AG09309 (cell line): ENCODE measurements around the gene GSTK1.

Source experiments
- DNase-seq: peaks from one replicate; pipeline ENCODE4 v3.0.0-alpha.2; 2010; ENCODE audit warnings: low read depth
- H3K4me3 ChIP-seq: 2 replicates; pipeline ENCODE4 v1.5.1; 2011; ENCODE audit warnings: mild to moderate bottlenecking, low read depth, low read length, moderate library complexity; ENCODE audit not compliant: control insufficient read depth
- TF ChIP-seq, protein P1 (sequence below): IDR thresholded peaks from 2 replicates; pipeline ENCODE4 v1.5.1; 2011; ENCODE audit warnings: mild to moderate bottlenecking, low read depth, low read length, inconsistent platforms; ENCODE audit not compliant: insufficient read depth, control insufficient read depth; ENCODE audit errors: missing control alignments

GSTK1 gene

DNA sequence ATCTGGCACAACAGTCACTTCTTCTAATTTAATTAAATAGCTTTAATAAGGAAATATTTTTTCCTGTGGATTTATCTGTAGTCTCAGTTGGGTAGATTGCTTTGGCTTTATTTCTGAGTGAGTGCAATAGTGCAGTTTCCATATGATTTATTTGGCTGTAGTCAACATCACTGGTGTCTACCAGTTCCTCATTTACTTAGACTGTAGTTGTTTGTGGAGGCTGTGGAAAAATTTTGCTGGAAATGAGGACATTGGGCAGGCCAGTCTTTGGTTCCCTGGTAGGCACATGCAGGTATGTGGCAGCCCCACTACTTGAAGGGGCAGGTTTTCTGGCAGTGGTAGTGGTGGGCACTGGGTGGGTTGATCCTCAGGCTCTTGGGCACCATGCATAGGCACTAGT is 25.9 kb upstream of the GSTK1 start:
- H3K4me3 ChIP-seq = no peak overlapping the region
- TF ChIP-seq, protein P1, sequence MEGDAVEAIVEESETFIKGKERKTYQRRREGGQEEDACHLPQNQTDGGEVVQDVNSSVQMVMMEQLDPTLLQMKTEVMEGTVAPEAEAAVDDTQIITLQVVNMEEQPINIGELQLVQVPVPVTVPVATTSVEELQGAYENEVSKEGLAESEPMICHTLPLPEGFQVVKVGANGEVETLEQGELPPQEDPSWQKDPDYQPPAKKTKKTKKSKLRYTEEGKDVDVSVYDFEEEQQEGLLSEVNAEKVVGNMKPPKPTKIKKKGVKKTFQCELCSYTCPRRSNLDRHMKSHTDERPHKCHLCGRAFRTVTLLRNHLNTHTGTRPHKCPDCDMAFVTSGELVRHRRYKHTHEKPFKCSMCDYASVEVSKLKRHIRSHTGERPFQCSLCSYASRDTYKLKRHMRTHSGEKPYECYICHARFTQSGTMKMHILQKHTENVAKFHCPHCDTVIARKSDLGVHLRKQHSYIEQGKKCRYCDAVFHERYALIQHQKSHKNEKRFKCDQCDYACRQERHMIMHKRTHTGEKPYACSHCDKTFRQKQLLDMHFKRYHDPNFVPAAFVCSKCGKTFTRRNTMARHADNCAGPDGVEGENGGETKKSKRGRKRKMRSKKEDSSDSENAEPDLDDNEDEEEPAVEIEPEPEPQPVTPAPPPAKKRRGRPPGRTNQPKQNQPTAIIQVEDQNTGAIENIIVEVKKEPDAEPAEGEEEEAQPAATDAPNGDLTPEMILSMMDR = no peak
- DNase-seq = no peak

- TF ChIP-seq, protein P1 = no peak
- DNase-seq = no peak
- H3K4me3 ChIP-seq = no peak overlapping the region
Measured at GRCh38 chr7:143238289-143238980, 24.8 kb upstream of the GSTK1 start.

- DNase-seq = no peak
- TF ChIP-seq, protein P1 = no peak
- H3K4me3 ChIP-seq = no peak overlapping the region
Measured at GRCh38 chr7:143239813-143240212, 23.4 kb upstream of the GSTK1 start.

DNA sequence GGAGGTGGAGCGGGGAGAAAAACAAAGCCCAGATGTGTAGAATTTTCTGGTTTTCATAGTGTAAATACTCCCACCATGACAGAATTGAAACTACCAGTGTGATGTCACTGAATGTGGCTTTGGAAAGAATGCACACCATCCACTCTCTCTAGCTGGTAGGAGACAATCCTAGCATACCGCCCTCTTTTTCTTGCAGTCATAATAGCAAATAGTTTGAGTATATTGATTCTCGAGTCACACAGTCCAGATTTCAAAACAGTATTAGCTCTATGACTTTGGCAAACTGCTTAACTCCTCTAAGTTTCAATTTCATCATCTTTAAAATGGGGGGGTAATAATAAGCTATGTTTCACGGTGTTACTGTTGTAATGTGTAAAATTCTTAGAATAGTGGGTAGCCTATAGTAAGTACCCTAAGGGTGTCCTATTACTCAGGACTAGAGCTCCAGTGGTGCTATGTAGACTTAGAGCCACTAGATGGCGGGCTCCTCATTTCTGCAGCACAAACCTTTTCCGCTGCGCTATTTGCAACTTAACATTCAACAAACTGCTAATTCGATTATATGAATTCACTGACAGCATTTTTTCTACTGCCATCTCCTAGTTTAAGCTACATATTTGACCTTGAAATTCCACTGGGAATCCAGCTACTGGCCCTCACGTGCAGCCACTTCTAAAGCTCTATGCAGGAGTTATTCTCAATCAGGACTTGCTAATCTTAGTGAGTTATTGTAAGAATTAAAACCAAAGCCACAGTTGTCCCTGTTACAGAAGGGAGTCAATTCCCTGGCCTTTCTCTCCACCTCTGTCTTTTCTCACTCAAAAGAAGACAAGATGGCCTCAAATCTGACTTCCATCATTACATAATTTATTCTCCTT is 22.7 kb upstream of the GSTK1 start:
- TF ChIP-seq, protein P1 = peak; percentile 86
- peak; percentile 68 for DNase-seq
- no peak overlapping the region for H3K4me3 ChIP-seq

GRCh38 chr7:143242306-143242705 is 20.9 kb upstream of the GSTK1 start:
- DNase-seq = no peak
- H3K4me3 ChIP-seq = no peak overlapping the region
- TF ChIP-seq, protein P1 = no peak

DNA sequence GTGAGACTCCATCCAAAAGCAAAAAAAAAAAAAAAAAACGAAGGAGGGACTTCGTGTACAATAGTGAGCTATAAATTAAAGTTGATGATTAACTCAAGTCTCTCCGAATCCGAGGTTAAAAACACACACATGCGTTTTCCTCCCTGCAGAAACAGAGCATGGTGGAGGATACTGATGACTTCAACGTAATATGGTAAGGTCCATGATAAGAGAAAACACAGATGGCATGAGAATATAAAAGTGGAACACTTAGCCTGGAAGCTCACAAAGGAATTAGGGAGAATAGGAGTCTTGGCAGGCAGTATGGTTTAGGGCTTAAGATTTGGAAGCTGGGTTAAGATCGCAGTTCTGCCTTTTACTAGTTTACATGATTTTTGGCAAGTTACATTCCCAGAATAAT is 20.1 kb upstream of the GSTK1 start:
- DNase-seq = no peak
- TF ChIP-seq, protein P1 = no peak
- no peak overlapping the region for H3K4me3 ChIP-seq
